Mucosa of descending colon (tissue), 3 donors: Measurements from ENCODE around the gene INVS. TPM values are rescaled to one million over a fixed set of nuclear protein-coding genes. Genes with fewer than 3 reads are reported as not detected.

Experiments
- ATAC-seq: fragments of 200-7000 bp; cut with Tn5 transposase; one replicate; pipeline ENCODE4 v1.9.1; 2020; ENCODE audit warnings: mild to moderate bottlenecking, moderate library complexity
- DNase-seq, 3 donors: peaks; one replicate each; pipeline ENCODE4 v3.0.0-alpha.2; 2020
- H3K36me3 ChIP-seq: fragments of 200-600 bp; one replicate; pipeline ENCODE4 v1.8.0; 2021; ENCODE audit warnings: low read depth, mild to moderate bottlenecking
- H3K4me1 ChIP-seq: fragments of 200-600 bp; one replicate; pipeline ENCODE4 v1.8.0; 2021; ENCODE audit warnings: low read depth, mild to moderate bottlenecking
- H3K4me3 ChIP-seq: fragments of 200-600 bp; one replicate; pipeline ENCODE4 v1.8.0; 2021; ENCODE audit warnings: mild to moderate bottlenecking
- H3K9me3 ChIP-seq: fragments of 200-600 bp; one replicate; pipeline ENCODE4 v1.8.0; 2021; ENCODE audit warnings: mild to moderate bottlenecking
- intact Hi-C, 2 donors: fragments of 100-400 bp; cut with DNase I in 1 of 2; cut with micrococcal nuclease in 1 of 2; formaldehyde crosslinking; loops; one replicate each; pipeline versions ENCODE4 v1.11.0 to v1.11.1; 2022; cut with DNase I, micrococcal nuclease
- total RNA-seq, 3 donors: library from RNA; stranded (reverse); fragmentation: NEBNext Ultra II Directional in 2 of 3; extraction: Animal tissue kit (Norgen Biotek cat#: 25700) in 2 of 3; gene quantifications; one replicate each; pipeline versions ENCODE4 v1.2.1 to v1.2.4, GENCODE V29; 2021 to 2023
- TF ChIP-seq, protein P1 (sequence below): fragments of 200-600 bp; IDR thresholded peaks from one replicate; pipeline ENCODE4 v1.8.0; 2022; ENCODE audit warnings: antibody characterized with exemption, mild to moderate bottlenecking
- donor health status: DM: no; HTN: no; CAD: no; lungs with moderate emphysema.
- donor health status: DM: no; HTN: no; CAD: no.
- donor health status: DM: no; HTN: yes; CAD: no.

INVS gene
- total RNA-seq, 3 donors from 2014 or later = 16.8 to 24.0 (median 19.3) TPM

- H3K4me1 ChIP-seq = no peaks in the 10 kb centered on the region
- intact Hi-C loops = no loop called here
- DNase-seq (no peak), ATAC-seq (no peak)
- no peaks in the 10 kb centered on the region for H3K9me3 ChIP-seq
- TF ChIP-seq, protein P1, sequence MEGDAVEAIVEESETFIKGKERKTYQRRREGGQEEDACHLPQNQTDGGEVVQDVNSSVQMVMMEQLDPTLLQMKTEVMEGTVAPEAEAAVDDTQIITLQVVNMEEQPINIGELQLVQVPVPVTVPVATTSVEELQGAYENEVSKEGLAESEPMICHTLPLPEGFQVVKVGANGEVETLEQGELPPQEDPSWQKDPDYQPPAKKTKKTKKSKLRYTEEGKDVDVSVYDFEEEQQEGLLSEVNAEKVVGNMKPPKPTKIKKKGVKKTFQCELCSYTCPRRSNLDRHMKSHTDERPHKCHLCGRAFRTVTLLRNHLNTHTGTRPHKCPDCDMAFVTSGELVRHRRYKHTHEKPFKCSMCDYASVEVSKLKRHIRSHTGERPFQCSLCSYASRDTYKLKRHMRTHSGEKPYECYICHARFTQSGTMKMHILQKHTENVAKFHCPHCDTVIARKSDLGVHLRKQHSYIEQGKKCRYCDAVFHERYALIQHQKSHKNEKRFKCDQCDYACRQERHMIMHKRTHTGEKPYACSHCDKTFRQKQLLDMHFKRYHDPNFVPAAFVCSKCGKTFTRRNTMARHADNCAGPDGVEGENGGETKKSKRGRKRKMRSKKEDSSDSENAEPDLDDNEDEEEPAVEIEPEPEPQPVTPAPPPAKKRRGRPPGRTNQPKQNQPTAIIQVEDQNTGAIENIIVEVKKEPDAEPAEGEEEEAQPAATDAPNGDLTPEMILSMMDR = no peak
- no peaks in the 10 kb centered on the region for H3K36me3 ChIP-seq
- H3K4me3 ChIP-seq = no peak overlapping the region
Measured at GRCh38 chr9:100303747-100304146, 204.7 kb downstream of the INVS start.

GRCh38 chr9:100306283-100306682, 207.2 kb downstream of the INVS start:
- TF ChIP-seq, protein P1 = no peak
- H3K36me3 ChIP-seq = no peaks in the 10 kb centered on the region
- intact Hi-C loops = no loop called here

GRCh38 chr9:100307080-100307479, 208.0 kb downstream of the INVS start:
- intact Hi-C loops = no loop called here
- no peaks in the 10 kb centered on the region for H3K4me1 ChIP-seq
- no peaks in the 10 kb centered on the region for H3K36me3 ChIP-seq
- DNase-seq (no peak), ATAC-seq (no peak)
- H3K9me3 ChIP-seq = no peaks in the 10 kb centered on the region
- H3K4me3 ChIP-seq = no peak overlapping the region
- TF ChIP-seq, protein P1 = no peak

More at GRCh38 chr9:100306283-100306682, 207.2 kb downstream of the INVS start:
- no peak for ATAC-seq
- Histone ChIP-seq H3K4me3 (no peak overlapping the region), H3K4me1 (no peaks in the 10 kb centered on the region), H3K9me3 (no peaks in the 10 kb centered on the region)
- no peak for DNase-seq

GRCh38 chr9:100308965-100309564, 210.0 kb downstream of the INVS start:
- ATAC-seq = no peak
- no peaks in the 10 kb centered on the region for H3K36me3 ChIP-seq
- no peaks in the 10 kb centered on the region for H3K4me1 ChIP-seq

GRCh38 chr9:100309992-100310391, 210.9 kb downstream of the INVS start:
- Histone ChIP-seq H3K4me3 (no peak overlapping the region), H3K9me3 (no peaks in the 10 kb centered on the region), H3K36me3 (no peaks in the 10 kb centered on the region), H3K4me1 (no peaks in the 10 kb centered on the region)
- intact Hi-C loops = no loop called here
- TF ChIP-seq, protein P1 = no peak
- DNase-seq (no peak), ATAC-seq (no peak)

More at GRCh38 chr9:100308965-100309564, 210.0 kb downstream of the INVS start:
- TF ChIP-seq, protein P1 = no peak
- H3K4me3 ChIP-seq = no peak overlapping the region
- H3K9me3 ChIP-seq = no peaks in the 10 kb centered on the region
- DNase-seq = no peak
- intact Hi-C loops = no loop called here

- no peaks in the 10 kb centered on the region for H3K4me1 ChIP-seq
- H3K36me3 ChIP-seq = no peaks in the 10 kb centered on the region
- no peaks in the 10 kb centered on the region for H3K9me3 ChIP-seq
- DNase-seq (no peak), ATAC-seq (no peak)
- intact Hi-C loops = no loop called here
- TF ChIP-seq, protein P1 = no peak
- H3K4me3 ChIP-seq = no peak overlapping the region
Measured at GRCh38 chr9:100315561-100315960, 216.5 kb downstream of the INVS start.
